Panc1 (cell line): Measurements from ENCODE around the gene RPL7A.

Experiments used
- CTCF ChIP-seq: fragments of 450-650 bp; IDR thresholded peaks from 2 replicates; pipeline ENCODE4 v1.5.1; 2017; ENCODE audit warnings: mild to moderate bottlenecking
- POLR2AphosphoS5 ChIP-seq: IDR thresholded peaks from 2 replicates; pipeline ENCODE4 v1.6.1; 2012; ENCODE audit warnings: mild to moderate bottlenecking, low read depth, low read length, moderate library complexity
- TCF7L2 ChIP-seq: IDR thresholded peaks from 2 replicates; pipeline ENCODE4 v1.6.1; 2011; ENCODE audit warnings: mild to moderate bottlenecking, low read depth, low read length, inconsistent platforms

DNA sequence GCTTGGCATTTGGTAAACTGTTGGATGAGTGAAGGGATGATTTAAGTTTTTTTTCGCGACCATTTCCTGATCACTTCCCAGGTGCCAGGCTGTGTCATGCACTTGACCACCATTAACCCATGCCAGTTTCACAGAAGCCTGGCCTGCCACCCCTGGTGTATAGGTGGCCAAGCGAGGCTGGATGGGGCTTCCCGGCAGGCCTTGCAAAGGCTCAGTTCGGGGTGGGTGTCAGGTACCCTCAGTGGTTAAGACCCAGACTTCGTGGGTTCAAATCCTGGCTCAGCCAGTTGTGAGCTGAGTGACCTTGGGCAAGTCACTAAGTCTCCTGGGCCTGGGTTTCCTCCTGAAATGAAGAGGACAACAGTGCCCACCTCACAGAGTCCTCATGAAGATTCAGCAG lies 2.4 kb upstream of the RPL7A start:
- TF ChIP-seq CTCF (no peak), POLR2AphosphoS5 (no peak), TCF7L2 (no peak)
